Liver (tissue), 9 donors: ENCODE data around the gene SEC24D. TPM values are rescaled to one million over a fixed set of nuclear protein-coding genes. Genes with fewer than 3 reads are reported as not detected.
A peak's percentile ranks its signal among the peaks of the same experiment; 100 is the strongest.

Experiments used
- DNase-seq: peaks from one replicate; pipeline ENCODE4 v3.0.0-alpha.2; 2017; ENCODE audit warnings: low spot score
- H3K27ac ChIP-seq, 2 donors: one replicate each; pipeline ENCODE4 v1.7.0; 2013; ENCODE audit warnings: inconsistent platforms in 2 of 2, low read length in 2 of 2, control low read depth in 1 of 2, low read depth in 1 of 2, mild to moderate bottlenecking in 1 of 2
- H3K27me3 ChIP-seq, 4 donors: one replicate each; pipeline versions ENCODE4 v1.6.1 to v1.7.0; 2013; ENCODE audit warnings: low read length in 3 of 4, inconsistent platforms in 1 of 4, mild to moderate bottlenecking in 1 of 4, moderate library complexity in 1 of 4; ENCODE audit not compliant: control insufficient read depth in 4 of 4, insufficient read depth in 4 of 4
- H3K36me3 ChIP-seq, 4 donors: one replicate each; pipeline versions ENCODE4 v1.6.1 to v1.7.0; 2013; ENCODE audit warnings: low read length in 3 of 4, mild to moderate bottlenecking in 3 of 4, low read depth in 1 of 4, moderate library complexity in 1 of 4; ENCODE audit not compliant: control insufficient read depth in 4 of 4, insufficient read depth in 3 of 4
- H3K4me1 ChIP-seq, 4 donors: one replicate each; pipeline versions ENCODE4 v1.6.1 to v1.7.0; 2013; ENCODE audit warnings: low read length in 3 of 4, mild to moderate bottlenecking in 3 of 4, moderate library complexity in 1 of 4; ENCODE audit not compliant: control insufficient read depth in 4 of 4, insufficient read depth in 4 of 4
- H3K4me3 ChIP-seq, 3 donors: one replicate each; pipeline versions ENCODE4 v1.6.1 to v1.7.0; 2013; ENCODE audit warnings: low read length in 3 of 3, control low read depth in 1 of 3, low read depth in 1 of 3, mild to moderate bottlenecking in 1 of 3
- H3K9ac ChIP-seq, 2 donors: one replicate each; pipeline ENCODE4 v1.7.0; 2013; ENCODE audit warnings: low read length in 2 of 2, mild to moderate bottlenecking in 2 of 2, moderate library complexity in 2 of 2, control low read depth in 1 of 2, low read depth in 1 of 2
- H3K9me3 ChIP-seq, 4 donors: one replicate each; pipeline versions ENCODE4 v1.6.1 to v1.7.0; 2013; ENCODE audit warnings: low read length in 3 of 4; ENCODE audit not compliant: control insufficient read depth in 4 of 4
- FOXA1 ChIP-seq: IDR thresholded peaks from 2 replicates; pipeline ENCODE4 v1.6.1; 2016; ENCODE audit warnings: antibody characterized with exemption
- FOXA2 ChIP-seq: IDR thresholded peaks from 2 replicates; pipeline ENCODE4 v1.6.1; 2016; ENCODE audit warnings: antibody characterized with exemption
- GABPA ChIP-seq, 2 donors: IDR thresholded peaks in 1 of 2; conservative IDR thresholded peaks in 1 of 2; 2 replicates each; pipeline ENCODE4 v1.6.1; 2016; ENCODE audit warnings: antibody characterized with exemption in 2 of 2, mild to moderate bottlenecking in 1 of 2, moderate library complexity in 1 of 2
- HNF4A ChIP-seq, 2 donors: conservative IDR thresholded peaks; 2 replicates each; pipeline ENCODE4 v1.6.1; 2016; ENCODE audit warnings: antibody characterized with exemption in 2 of 2, mild to moderate bottlenecking in 2 of 2
- JUND ChIP-seq, 2 donors: IDR thresholded peaks; 2 replicates each; pipeline ENCODE4 v1.6.1; 2016; ENCODE audit warnings: antibody characterized with exemption in 2 of 2
- NR2F2 ChIP-seq: IDR thresholded peaks from 2 replicates; pipeline ENCODE4 v1.6.1; 2016; ENCODE audit warnings: antibody characterized with exemption
- RAD21 ChIP-seq, 2 donors: IDR thresholded peaks; 2 replicates each; pipeline ENCODE4 v1.6.1; 2016; ENCODE audit warnings: antibody characterized with exemption in 2 of 2, mild to moderate bottlenecking in 2 of 2
- RXRA ChIP-seq, 2 donors: IDR thresholded peaks; 2 replicates each; pipeline ENCODE4 v1.6.1; 2017 to 2018; ENCODE audit warnings: antibody characterized with exemption in 2 of 2, mild to moderate bottlenecking in 1 of 2
- SP1 ChIP-seq: IDR thresholded peaks from 2 replicates; pipeline ENCODE4 v1.6.1; 2018; ENCODE audit warnings: antibody characterized with exemption, mild to moderate bottlenecking
- TAF1 ChIP-seq: conservative IDR thresholded peaks from 2 replicates; pipeline ENCODE4 v1.6.1; 2016; ENCODE audit warnings: antibody characterized with exemption, mild to moderate bottlenecking
- WGBS: extraction: QIAGEN DNeasy Blood & Tissue Kit; methylation state at CpG from one replicate; pipeline ENCODE4 v1.1.7; 2013; 5-methylcytosine and 5-hydroxymethylcytosine counted together
- polyA plus RNA-seq, 2 donors: library from polyadenylated mRNA; stranded (reverse) in 1 of 2; unstranded in 1 of 2; fragments of 200-250 nt in 1 of 2; fragments of >200 nt in 1 of 2; fragmentation: Nextera tagmentation in 1 of 2; extraction: Ambion mirVana in 1 of 2; gene quantifications; one replicate each; pipeline versions ENCODE4 v1.2.1 to v1.2.3, GENCODE V29; 2013 to 2015
- total RNA-seq, 2 donors: library from RNA; depleted of rRNA; stranded (reverse); fragments of >200 nt; gene quantifications; one replicate each; pipeline ENCODE4 v1.2.3, GENCODE V29; 2014
- TF ChIP-seq, protein P1 (sequence below): IDR thresholded peaks from 2 replicates; pipeline ENCODE4 v1.6.1; 2016; ENCODE audit warnings: antibody characterized with exemption, mild to moderate bottlenecking
- TF ChIP-seq, protein P2 (sequence below): IDR thresholded peaks from 2 replicates; pipeline ENCODE4 v1.6.1; 2016; ENCODE audit warnings: antibody characterized with exemption
- TF ChIP-seq, protein P3 (sequence below): fragments of 150-350 bp; IDR thresholded peaks from 2 replicates; pipeline ENCODE4 v1.5.1; 2017; ENCODE audit warnings: improper control_type of control experiment, low read depth, low read length; ENCODE audit not compliant: missing input control
- TF ChIP-seq, protein P4 (sequence below): IDR thresholded peaks from 2 replicates; pipeline ENCODE4 v1.6.1; 2016; ENCODE audit warnings: antibody characterized with exemption
- TF ChIP-seq, protein P5 (sequence below): IDR thresholded peaks from 2 replicates; pipeline ENCODE4 v1.6.1; 2016; ENCODE audit warnings: antibody characterized with exemption
- donor health status: healthy.
- donor health status: healthy.
- donor health status: healthy.
- donor health status: healthy.
- donor health status: healthy.

SEC24D gene
- total and polyA plus RNA-seq, 4 donors: 16.0 to 80.8 (median 33.7) TPM

DNA sequence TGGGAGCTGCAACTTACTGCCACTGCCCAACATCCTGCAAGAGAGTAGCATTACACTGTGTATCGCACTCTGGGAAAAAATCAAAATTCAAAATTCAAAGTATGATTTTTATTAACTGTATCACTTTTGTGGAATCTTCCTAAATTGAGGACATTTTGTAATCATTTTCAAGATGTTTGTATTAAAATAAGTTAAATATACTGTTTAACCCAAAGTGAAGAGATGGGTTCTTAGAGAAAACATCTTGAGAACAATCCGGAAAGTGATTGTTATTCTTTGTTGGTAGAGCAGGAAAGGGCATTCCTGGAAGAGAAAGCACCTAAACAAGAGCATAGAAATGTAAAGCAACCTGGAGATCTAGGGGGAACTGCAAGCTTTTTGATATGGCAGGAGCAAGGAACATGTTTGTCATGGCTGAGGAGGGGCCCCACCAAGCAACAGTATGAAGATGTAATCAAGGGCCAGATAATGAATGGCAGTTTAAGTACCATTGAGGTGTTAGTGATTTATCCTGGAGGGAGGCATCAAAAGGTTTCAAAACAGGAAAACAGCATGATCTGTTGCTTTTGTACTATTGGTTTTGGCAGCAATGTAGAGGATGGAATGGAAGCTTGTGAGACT is 14.1 kb upstream of the SEC24D start:
- Histone ChIP-seq H3K36me3 (no peaks in the 10 kb centered on the region), H3K27me3 (no peaks in the 10 kb centered on the region), H3K4me3 (peak overlapping the region; percentile 55 to 92 (median 87)), H3K27ac (no peak overlapping the region), H3K9ac (no peak overlapping the region), H3K4me1 (peaks cover 0 to 7% (median 4%) of the 10 kb centered on the region in 4 donors), H3K9me3 (no peaks in the 10 kb centered on the region)
- no peak for DNase-seq
- 95% methylated on average over 2 of the region's 2 CpGs for WGBS
- TF ChIP-seq FOXA2: no peak

DNA sequence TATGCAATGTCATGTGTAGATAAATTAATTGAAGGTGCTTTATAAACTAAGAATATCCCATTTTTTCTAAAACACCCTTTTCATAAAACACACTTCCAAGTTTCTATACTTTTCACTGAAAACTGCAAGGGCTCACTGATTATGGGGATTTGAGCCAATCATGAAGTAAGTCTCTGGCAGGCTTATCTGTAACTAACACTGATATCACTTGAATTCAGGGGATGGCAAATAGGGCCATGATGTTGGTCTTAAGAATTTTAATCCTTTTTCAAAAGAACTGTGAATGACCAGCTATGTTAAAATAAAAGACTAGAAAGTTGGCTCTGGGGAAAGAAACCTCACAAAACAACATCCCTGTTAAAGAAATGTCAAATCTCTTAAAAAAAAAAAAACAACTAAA is 13.0 kb upstream of the SEC24D start:
- Histone ChIP-seq H3K9me3 (no peaks in the 10 kb centered on the region), H3K27ac (no peak overlapping the region), H3K27me3 (no peaks in the 10 kb centered on the region), H3K36me3 (no peaks in the 10 kb centered on the region), H3K4me1 (peaks cover 0 to 7% (median 4%) of the 10 kb centered on the region in 4 donors), H3K9ac (no peak overlapping the region), H3K4me3 (no peak overlapping the region)
- TF ChIP-seq SP1 (no peak), RXRA (IDR thresholded peaks at IDR 0.05) (no peak), NR2F2 (no peak), JUND (IDR thresholded peaks at IDR 0.05) (no peak), FOXA1 (no peak), TAF1 (no peak), RAD21 (IDR thresholded peaks at IDR 0.05) (no peak), GABPA (IDR thresholded peaks at IDR 0.05 in 1 of 2, conservative IDR thresholded peaks at IDR 0.05 in 1 of 2) (no peak), HNF4A (conservative IDR thresholded peaks at IDR 0.05) (no peak)
- TF ChIP-seq, protein P1, sequence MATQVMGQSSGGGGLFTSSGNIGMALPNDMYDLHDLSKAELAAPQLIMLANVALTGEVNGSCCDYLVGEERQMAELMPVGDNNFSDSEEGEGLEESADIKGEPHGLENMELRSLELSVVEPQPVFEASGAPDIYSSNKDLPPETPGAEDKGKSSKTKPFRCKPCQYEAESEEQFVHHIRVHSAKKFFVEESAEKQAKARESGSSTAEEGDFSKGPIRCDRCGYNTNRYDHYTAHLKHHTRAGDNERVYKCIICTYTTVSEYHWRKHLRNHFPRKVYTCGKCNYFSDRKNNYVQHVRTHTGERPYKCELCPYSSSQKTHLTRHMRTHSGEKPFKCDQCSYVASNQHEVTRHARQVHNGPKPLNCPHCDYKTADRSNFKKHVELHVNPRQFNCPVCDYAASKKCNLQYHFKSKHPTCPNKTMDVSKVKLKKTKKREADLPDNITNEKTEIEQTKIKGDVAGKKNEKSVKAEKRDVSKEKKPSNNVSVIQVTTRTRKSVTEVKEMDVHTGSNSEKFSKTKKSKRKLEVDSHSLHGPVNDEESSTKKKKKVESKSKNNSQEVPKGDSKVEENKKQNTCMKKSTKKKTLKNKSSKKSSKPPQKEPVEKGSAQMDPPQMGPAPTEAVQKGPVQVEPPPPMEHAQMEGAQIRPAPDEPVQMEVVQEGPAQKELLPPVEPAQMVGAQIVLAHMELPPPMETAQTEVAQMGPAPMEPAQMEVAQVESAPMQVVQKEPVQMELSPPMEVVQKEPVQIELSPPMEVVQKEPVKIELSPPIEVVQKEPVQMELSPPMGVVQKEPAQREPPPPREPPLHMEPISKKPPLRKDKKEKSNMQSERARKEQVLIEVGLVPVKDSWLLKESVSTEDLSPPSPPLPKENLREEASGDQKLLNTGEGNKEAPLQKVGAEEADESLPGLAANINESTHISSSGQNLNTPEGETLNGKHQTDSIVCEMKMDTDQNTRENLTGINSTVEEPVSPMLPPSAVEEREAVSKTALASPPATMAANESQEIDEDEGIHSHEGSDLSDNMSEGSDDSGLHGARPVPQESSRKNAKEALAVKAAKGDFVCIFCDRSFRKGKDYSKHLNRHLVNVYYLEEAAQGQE: no peak
- TF ChIP-seq, protein P2, sequence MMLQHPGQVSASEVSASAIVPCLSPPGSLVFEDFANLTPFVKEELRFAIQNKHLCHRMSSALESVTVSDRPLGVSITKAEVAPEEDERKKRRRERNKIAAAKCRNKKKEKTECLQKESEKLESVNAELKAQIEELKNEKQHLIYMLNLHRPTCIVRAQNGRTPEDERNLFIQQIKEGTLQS: no peak
- TF ChIP-seq, protein P3, sequence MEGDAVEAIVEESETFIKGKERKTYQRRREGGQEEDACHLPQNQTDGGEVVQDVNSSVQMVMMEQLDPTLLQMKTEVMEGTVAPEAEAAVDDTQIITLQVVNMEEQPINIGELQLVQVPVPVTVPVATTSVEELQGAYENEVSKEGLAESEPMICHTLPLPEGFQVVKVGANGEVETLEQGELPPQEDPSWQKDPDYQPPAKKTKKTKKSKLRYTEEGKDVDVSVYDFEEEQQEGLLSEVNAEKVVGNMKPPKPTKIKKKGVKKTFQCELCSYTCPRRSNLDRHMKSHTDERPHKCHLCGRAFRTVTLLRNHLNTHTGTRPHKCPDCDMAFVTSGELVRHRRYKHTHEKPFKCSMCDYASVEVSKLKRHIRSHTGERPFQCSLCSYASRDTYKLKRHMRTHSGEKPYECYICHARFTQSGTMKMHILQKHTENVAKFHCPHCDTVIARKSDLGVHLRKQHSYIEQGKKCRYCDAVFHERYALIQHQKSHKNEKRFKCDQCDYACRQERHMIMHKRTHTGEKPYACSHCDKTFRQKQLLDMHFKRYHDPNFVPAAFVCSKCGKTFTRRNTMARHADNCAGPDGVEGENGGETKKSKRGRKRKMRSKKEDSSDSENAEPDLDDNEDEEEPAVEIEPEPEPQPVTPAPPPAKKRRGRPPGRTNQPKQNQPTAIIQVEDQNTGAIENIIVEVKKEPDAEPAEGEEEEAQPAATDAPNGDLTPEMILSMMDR: no peak
- TF ChIP-seq, protein P4, sequence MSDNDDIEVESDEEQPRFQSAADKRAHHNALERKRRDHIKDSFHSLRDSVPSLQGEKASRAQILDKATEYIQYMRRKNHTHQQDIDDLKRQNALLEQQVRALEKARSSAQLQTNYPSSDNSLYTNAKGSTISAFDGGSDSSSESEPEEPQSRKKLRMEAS: no peak
- TF ChIP-seq, protein P5, sequence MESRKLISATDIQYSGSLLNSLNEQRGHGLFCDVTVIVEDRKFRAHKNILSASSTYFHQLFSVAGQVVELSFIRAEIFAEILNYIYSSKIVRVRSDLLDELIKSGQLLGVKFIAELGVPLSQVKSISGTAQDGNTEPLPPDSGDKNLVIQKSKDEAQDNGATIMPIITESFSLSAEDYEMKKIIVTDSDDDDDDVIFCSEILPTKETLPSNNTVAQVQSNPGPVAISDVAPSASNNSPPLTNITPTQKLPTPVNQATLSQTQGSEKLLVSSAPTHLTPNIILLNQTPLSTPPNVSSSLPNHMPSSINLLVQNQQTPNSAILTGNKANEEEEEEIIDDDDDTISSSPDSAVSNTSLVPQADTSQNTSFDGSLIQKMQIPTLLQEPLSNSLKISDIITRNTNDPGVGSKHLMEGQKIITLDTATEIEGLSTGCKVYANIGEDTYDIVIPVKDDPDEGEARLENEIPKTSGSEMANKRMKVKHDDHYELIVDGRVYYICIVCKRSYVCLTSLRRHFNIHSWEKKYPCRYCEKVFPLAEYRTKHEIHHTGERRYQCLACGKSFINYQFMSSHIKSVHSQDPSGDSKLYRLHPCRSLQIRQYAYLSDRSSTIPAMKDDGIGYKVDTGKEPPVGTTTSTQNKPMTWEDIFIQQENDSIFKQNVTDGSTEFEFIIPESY: no peak
- DNase-seq: no peak
